Omental fat pad (tissue), 4 donors: ENCODE results near the gene FBXO47. TPM values are rescaled to one million over a fixed set of nuclear protein-coding genes. Genes with fewer than 3 reads are reported as not detected.
"Not testable (repeated sequence)": the region's sequence is repeated elsewhere in the genome, so short reads cannot be mapped to it uniquely, and the experiment has no call there.

Experiments
- ATAC-seq: fragments of 150-250 bp; one replicate; pipeline ENCODE4 v1.9.1; 2016; ENCODE audit warnings: mild to moderate bottlenecking, moderate library complexity; ENCODE audit not compliant: low FRiP score
- DNase-seq: peaks from one replicate; pipeline ENCODE4 v3.0.0-alpha.2; 2019; ENCODE audit warnings: low spot score
- total RNA-seq, 4 donors: library from RNA; depleted of rRNA; stranded (reverse); fragments of >200 nt; gene quantifications; one replicate each; pipeline ENCODE4 v1.1.0, GENCODE V29; 2016
- TF ChIP-seq, protein P1 (sequence below), 3 donors: fragments of 450-650 bp; IDR thresholded peaks; one replicate each; pipeline ENCODE4 v1.5.1; 2016 to 2017; ENCODE audit warnings: antibody characterized with exemption in 3 of 3, mild to moderate bottlenecking in 3 of 3, moderate library complexity in 2 of 3

The FBXO47 gene
- total RNA-seq, 4 donors from 2014 or later: not detected

- ATAC-seq: no peak
- DNase-seq: no peak
- TF ChIP-seq, protein P1, sequence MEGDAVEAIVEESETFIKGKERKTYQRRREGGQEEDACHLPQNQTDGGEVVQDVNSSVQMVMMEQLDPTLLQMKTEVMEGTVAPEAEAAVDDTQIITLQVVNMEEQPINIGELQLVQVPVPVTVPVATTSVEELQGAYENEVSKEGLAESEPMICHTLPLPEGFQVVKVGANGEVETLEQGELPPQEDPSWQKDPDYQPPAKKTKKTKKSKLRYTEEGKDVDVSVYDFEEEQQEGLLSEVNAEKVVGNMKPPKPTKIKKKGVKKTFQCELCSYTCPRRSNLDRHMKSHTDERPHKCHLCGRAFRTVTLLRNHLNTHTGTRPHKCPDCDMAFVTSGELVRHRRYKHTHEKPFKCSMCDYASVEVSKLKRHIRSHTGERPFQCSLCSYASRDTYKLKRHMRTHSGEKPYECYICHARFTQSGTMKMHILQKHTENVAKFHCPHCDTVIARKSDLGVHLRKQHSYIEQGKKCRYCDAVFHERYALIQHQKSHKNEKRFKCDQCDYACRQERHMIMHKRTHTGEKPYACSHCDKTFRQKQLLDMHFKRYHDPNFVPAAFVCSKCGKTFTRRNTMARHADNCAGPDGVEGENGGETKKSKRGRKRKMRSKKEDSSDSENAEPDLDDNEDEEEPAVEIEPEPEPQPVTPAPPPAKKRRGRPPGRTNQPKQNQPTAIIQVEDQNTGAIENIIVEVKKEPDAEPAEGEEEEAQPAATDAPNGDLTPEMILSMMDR (IDR thresholded peaks at IDR 0.05): no peak
These were observed 51.6 kb downstream of the FBXO47 start for GRCh38 chr17:38915639-38915995.

GRCh38 chr17:38914741-38915638 lies 52.2 kb downstream of the FBXO47 start:
- ATAC-seq (no peak), DNase-seq (no peak)
- TF ChIP-seq, protein P1 (IDR thresholded peaks at IDR 0.05): no peak

DNA sequence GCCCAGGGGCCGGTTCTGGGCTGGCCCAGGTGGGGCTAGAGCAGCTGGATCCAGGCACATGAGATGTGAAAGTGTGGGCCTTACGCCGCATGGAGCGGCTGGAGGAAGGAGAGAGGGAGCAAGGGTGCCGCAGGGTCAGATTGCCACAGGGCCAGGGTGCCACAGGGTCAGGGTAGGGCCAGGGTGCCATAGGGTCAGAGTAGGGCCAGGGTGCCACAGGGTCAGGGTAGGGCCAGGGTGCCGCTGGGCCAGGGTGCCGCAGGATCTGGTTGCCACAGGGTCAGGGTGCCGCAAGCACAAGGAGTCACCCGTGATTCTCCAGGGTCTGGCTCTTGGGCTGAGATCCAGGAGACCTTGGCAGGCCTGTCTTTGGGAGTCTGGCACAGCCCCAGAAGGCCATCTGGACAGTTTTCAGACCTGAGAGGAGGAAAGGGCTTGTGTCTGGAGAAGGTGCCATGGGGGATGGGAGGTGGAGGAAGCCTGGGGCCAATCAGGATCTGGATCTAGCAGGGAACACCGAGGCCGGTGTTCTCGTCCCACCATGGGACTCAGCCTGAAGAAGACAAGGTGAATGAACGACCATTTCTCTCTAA lies 54.9 kb downstream of the FBXO47 start:
- ATAC-seq: peak; percentile 35
- DNase-seq: no peak
- TF ChIP-seq, protein P1 (IDR thresholded peaks at IDR 0.05): no peak

DNA sequence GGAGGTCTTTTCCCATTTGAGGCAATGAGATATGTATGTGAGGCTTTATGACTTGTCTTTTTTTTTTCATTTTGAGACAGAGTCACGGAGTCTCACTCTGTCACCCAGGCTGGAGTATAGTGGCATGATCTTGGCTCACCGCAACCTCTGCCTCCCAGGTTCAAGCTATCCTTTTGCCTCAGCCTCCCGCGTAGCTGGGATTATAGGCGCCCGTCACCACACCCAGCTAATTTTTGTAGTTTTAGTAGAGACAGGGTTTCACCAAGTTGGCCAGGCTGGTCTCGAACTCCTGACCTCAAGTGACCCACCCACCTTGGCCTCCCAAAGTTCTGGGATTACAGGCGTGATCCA lies 55.5 kb downstream of the FBXO47 start:
- not testable (repeated sequence) for DNase-seq, ATAC-seq

DNA sequence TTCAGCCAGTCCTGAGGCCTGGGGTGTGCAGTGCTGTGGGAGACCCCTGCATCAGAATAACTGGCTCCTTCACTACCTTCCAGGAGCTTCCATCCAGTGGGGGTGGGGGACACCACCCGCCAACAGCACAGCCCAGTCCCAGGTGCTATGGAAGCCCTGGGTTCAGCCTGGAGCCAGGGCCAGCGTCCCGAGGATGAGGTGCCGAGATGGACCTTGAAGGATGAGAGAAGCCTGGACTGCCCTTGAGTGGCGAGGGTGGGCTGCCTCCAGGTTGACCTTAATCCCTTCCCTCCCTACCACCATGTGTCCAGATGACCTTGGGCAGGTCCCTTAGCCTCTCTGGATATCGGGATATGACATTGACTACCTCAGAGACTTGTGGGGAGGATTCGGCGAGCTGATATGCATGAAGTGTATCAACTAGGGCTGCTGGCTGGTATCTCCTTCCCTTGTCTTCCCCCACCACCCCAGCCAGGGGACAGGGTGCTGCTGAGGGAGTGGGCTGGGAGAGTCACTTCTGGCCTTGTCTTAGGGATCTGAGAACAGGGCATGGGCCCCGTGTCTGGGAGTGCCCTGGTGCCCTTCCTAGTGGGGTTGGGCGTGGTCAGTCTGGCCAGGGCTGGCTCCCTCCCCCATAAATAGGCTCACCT lies 56.0 kb downstream of the FBXO47 start:
- peak; percentile 14 for DNase-seq
- no peak for ATAC-seq
- TF ChIP-seq, protein P1 (IDR thresholded peaks at IDR 0.05): no peak

- DNase-seq: peak; percentile 8
These were observed 56.9 kb downstream of the FBXO47 start for GRCh38 chr17:38910325-38910724.

DNA sequence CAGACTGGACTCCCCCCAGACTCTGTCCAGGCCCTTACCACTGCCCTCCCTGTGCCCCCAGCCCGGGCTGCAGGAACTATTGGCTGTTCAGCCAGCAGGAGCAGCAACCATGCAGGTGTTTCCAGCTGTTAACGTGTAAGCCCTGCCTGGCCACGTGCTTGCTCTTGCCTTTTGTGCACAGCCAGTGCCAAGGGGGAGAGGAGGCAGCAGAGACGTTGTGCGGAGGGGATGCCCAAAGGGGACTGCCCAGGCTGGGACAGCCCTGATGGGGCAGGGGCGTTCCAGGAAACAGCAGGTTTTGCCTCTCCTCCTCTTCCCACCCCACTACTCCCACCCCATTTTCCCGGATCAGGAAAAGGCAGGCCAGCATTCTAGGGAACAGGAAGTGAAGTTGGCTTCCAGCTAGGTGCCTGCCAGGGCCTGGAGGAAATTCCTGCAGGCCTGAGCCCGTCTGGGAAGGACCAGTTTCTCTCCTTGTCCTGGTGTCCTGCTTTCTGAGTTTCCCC lies 58.5 kb downstream of the FBXO47 start:
- TF ChIP-seq, protein P1 (IDR thresholded peaks at IDR 0.05): no peak
- ATAC-seq (peak; percentile 52), DNase-seq (no peak)

More at GRCh38 chr17:38910325-38910724, 56.9 kb downstream of the FBXO47 start:
- ATAC-seq: no peak
- TF ChIP-seq, protein P1 (IDR thresholded peaks at IDR 0.05): no peak
